ENCODE measurements around the gene PSG11.
"Not testable (repeated sequence)": the region's sequence is repeated elsewhere in the genome, so short reads cannot be mapped to it uniquely, and the experiment has no call there.

PSG11 gene

DNA sequence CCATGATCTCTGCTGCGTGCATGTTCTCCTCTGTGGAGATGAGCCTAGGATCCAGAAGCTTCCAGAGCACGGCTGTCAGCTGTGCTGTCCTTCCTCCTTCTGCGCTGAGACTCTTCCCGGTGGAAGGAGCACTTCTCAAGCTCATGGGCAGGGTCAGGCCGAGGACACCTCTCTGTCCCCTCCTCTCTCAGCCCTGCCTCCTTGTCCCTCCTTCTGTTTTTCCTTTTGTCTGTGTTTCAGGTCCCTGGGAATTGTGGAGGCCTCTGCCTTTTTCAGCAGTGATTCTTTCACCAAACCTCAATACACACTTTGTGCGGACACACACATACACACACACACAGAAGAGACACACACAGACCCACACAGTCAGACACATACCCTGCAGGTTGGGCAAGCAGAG is at the start of gene PSG11:
PSG11 (minus strand) TSS at position 101 of the 400 bp plus-strand sequence; CDS start at position 4, 97 bp downstream.
- not testable (repeated sequence) for DNase-seq

DNA sequence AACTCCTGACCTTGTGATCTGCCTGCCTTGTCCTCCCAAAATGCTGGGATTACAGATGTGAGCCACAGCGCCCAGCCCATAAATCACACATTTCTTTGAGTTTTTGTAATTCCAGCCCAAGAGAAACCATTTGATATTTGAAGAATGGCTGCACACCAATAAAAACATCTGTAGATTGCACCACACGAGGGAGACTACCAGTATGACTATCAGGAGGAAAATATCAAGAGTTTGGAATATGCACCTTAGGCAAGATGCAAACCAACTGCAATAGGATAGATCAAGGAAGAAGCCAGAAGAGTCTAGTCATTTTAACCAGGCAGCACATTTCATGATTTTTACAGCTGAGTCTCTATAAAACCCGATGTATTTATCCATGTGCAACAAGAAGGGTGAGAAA is 36.1 kb upstream of the PSG11 start:
- not testable (repeated sequence) for DNase-seq

DNA sequence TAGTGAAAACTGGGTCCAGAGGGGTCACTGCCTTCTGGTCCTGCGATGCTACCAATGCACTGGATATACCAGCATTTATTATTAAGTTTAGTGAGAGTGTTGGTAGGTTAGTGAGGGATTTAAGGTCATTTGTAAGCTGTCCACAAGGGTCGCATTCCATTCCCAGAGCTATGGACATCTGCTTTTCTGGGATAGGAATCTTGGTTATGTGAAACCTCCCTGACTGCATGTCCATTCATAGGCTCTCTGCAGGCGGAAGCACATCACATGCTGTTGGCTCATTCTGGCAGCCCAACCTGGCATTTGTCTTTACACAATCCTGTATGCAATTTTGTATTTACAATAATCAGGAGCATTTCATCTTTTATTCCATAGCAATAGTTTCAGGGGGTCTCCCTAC is 35.1 kb upstream of the PSG11 start:
- not testable (repeated sequence) for DNase-seq

DNA sequence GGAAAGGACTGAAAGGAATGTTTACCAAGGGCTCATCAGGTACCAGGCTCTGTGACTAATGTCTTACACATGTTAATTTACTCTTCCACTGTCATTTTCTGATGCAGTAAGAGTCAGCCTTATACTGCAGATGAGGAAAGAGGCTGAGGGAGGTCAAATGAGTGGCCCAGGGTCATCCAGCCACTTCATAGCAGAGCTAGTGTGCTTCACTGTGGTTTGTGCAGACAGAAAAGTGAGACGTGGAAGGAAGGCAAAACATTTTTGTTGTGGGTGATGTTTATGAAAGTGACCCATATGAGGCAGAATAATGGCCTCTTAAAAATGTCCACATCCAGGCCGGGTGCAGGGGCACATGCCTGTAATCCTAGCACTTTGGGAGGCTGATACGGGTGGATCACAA is 34.0 kb upstream of the PSG11 start:
- not testable (repeated sequence) for DNase-seq

DNA sequence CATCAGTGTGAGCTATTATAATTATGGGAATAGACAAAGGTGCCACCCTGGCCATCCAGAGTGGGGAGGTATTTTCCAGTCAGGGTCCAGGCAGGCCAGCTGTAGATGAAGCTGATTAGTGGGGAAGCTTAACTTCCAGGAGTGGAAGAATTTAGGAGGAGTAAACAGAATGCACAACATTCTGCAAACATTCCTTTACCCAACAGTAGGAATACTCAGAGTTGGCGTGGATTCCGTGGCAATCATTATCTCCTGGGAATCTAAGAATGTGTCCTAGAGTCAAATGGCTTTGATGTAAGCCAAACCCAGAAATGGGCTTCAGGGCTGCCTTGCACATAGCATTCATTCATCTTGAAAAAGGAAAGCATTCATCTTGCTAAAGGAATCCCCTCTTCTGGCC is 33.2 kb upstream of the PSG11 start:
- not testable (repeated sequence) for DNase-seq

DNA sequence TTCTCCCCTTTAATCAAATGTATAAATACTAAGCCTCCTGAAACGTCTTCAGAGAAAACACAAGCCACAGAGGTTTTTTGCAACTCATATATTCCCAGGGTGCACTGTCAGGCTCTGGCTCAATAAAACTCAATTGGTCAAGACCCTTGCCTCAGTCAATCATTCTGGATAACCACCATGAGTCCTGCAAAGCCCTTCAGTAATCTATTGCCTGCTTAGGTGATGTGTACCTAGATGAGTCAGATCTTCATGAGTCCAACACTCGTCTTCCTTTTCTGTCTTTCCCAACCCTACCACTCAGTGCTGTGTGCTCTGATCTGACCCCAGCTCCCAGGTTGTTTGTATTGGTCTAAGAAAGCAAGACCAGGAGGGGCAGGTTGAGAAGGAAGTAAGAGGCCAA is 32.2 kb upstream of the PSG11 start:
- DNase-seq, result not testable (repeated sequence)

DNA sequence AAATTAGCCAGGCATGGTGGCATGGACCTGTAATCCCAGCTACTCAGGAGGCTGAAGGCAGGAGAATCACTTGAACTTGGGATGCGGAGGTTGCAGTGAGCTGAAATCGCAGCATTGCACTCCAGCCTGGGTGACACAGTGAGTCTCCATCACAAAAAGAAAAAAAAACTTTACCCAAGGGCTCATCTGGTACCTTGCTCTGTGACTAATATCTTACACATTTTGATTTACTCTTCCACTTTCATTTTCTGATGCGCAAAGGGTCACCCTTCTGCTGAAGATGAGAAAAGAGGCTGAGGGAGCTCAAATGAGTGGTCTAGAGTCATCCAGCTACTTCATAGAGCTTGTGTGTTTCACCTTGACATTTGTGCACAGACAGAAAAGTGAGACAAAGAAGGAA is 21.7 kb upstream of the PSG11 start:
- not testable (repeated sequence) for DNase-seq

DNA sequence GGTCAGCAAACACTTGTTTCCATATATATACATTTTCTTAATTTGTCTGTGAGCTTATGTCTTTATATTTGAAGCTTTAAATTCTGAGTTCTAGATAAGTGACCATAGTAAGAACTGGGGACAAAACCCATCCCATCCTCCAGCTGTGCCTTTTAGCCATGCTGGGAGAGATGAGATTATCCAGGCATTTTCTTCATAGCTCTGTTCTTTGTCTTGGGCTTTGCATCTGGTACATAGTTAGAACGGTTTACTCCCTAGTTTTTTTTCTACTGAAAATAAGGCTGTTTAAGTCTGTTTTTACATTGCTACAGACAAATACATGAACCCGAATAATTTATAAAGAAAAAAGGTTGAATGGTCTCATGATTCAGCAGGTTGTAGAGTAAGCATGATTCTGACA is 20.3 kb upstream of the PSG11 start:
- not testable (repeated sequence) for DNase-seq

DNA sequence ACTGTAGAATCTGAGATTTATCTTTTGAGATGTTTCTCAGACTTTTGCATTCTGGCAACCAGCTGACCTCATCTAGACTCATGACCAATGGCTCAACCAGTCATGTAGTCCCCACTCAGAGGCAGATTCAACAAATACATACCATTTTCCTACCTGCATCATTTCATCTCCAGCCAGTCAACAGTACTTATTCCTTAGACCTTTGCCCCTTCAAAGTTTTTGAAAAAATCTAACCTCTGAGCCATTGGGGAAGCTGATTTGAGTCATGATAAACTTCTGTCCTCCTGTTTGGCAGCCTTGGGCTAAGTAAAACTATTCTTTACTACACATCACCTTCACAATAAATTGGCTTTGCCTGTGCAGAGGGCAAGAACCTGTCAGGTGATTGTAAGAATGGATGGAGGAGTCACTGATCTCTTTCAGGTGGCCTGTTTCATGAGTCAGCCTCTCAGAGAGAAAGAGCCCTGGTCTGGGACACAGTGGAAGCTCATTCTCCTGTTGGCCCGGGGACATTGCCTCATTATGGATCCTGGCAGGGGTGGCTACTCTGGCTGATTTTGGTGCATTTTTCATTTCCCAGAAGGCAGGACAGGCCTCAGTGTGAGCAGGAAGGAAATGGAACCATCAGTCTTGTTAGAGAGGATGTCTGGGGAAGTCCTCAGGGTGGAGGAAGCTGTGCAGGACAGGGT is 17.4 kb upstream of the PSG11 start:
- DNase-seq, result not testable (repeated sequence)

DNA sequence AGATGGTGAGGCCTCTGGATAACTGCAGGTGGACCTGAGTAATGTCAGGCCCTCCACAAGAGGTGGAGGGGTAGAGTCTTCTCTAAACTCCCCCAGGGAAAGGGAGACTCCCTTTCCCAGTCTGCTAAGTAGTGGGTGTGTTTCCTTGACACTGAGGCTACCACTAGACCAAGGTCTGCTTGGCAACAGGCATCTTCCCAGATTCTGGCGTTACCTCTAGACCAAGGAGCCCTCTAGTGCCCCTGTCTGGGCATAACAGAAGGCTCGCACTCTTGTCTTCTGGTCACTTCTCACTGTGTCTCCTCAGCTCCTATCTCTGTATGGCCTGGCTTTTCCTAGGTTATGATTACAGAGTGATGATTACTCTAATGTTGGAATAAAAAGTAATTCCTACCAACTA is 5.4 kb upstream of the PSG11 start:
- DNase-seq, result not testable (repeated sequence)

DNA sequence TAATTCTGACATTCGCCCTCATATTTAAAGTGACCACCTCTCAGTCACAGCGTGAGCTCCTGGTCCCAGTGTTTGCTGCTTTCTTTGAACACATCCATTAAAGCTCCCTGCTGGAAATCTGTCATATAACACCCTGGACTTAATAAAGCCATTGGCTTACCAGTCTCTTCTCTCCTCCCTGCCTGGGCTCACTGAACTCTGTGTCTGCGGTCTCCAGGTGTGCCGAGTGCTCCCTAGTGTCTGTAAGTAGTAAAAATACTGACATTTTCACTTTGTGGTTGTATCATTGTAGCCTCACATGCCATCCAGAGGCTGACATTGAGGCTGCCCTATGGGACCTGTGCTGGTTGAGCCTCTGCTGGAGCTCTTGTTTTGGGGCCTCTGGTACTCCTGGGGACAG is 2.6 kb upstream of the PSG11 start:
- DNase-seq, result no peak

DNA sequence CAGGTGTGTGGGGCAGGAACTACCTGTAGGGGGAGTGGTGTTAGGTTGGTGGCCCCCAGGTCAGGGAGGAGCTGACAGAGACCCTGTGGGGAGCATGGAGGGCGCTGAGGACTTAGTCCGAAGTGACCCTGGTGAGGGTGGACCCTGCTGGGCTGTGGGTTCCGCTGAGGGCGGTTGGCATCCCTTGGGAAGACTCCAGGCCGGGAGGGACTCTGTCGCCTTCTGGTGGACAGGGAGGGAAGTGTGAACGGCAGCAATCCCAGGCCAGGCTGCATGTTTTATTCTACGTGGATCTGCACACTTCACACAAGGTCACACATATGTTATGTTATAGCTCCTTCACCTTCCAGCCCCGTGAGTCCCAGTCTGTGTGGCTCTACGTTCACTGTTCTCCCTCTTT is 1.7 kb upstream of the PSG11 start:
- not testable (repeated sequence) for DNase-seq

DNA sequence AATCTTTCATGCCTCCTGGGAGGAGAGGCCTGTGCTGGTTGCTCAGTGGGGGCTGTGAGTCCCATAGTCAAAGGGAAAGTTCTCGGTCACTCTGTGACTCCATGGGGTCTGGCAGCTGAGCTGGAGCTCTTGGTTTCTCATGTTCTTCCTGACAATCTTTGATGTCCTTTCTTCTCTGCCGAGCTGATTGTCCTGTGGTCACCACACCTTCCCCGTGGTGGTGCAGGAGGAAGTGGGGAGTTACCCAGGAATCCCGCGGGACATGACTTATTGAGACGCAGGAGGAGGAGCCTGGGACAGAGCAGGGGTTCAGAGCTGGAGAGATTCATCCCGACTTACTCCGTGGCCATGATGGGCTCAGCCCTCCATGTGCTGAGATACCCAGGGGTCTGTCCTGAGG is 792 bp upstream of the PSG11 start:
- not testable (repeated sequence) for DNase-seq

DNA sequence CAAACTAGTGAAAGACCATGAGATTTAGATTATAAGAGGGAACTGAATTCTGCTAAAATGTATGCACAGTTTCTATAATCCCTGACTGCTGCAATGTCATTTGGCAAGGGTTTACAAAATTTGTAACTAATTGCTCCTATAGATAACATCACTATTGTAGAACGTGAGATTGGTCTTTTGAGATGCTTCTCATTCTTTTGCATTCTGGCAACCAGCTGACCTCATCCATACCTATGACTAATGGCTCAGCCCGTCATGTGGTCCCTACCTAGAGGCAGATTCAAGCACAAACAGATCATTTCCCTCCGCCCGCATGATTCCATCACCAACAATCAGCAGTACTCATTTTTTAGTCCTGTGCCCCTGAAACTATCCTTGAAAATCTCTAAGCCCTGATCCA is 4.2 kb downstream of the PSG11 start:
- not testable (repeated sequence) for DNase-seq

DNA sequence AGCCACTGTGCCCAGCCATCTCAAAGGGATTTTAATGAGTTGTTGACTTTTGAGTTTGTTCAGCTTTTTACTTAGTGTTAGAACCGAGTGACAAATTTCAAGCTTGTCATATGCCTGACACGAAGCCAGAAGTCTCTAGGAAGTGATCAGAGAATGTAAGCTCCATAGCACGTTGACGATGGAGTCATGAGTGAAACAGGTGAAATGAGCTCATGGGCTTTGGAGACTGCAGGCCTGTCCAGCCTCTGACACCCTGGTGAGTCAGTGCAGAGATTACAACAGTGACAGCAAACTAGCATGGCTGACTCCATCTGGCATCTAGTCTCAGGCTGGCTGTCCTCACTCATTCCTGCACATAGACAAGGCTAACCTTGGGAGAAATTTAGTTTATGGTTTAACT is 4.6 kb downstream of the PSG11 start:
- not testable (repeated sequence) for DNase-seq

DNA sequence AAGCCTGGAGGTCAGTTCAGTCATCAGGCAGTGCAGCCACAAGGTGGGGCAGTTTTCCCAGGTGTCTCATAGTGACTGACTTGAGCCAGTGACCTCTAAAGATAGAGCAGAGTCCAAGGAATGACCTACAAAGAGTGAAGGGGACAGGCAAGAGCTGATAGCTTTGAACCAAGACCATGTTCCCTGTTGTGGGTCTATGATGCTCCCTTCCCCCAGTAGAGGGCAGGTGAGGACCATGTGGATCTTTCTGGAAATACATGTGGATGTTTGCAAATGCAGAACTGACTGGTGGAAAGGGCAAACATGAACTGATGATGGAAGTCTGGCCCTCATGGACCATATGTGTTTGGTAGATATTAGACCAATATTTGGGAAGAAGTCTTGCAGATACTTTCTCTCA is 6.7 kb downstream of the PSG11 start:
- DNase-seq, result not testable (repeated sequence)

DNA sequence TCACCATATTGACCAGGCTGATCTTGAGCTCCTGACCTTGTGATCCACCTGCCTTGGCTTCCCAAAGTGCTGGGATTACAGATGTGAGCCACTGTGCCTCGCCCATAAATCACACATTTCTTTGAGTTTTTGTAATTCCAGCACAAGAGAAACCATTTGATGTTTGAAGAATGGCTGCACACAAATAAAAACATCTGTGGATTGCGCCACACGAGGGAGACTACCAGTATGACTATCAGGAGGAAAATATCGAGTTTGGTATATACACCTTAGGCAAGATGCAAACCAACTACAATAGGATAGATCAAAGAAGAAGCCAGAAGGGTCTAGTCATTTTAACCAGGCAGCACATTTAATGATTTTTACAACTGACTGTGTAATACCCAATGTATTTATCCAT is 20.4 kb downstream of the PSG11 start:
- DNase-seq, result not testable (repeated sequence)

DNA sequence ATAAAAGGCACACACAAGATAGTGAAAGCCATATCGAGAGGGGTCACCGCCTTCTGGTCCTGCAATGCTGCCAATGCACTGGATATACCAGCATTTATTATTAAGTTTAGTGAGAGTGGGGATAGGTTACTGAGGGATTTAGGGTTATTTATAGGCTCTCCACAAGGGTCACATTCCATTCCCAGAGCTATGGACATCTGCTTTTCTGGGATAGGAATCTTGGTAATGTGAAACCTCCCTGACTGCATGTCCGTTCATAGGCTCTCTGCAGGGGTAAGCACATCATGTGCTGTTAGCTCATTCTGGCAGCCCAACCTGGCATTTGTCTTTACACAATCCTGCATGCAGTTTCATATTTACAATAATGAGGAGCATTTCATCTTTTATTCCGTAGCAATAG is 21.4 kb downstream of the PSG11 start:
- DNase-seq, result not testable (repeated sequence)

DNA sequence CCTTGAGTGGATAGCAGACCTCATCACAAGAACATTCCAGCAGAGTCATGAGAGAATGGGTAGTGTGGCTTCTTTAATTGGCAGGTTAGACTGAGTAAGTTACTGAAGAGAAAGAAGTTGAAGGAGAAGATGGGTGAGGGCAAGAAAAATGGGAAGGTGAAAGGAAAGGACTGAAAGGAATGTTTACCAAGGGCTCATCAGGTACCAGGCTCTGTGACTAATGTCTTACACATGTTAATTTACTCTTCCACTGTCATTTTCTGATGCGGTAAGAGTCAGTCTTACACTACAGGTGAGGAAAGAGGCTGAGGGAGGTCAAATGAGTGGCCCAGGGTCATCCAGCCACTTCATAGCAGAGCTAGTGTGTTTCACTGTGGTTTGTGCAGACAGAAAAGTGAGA is 22.6 kb downstream of the PSG11 start:
- not testable (repeated sequence) for DNase-seq

DNA sequence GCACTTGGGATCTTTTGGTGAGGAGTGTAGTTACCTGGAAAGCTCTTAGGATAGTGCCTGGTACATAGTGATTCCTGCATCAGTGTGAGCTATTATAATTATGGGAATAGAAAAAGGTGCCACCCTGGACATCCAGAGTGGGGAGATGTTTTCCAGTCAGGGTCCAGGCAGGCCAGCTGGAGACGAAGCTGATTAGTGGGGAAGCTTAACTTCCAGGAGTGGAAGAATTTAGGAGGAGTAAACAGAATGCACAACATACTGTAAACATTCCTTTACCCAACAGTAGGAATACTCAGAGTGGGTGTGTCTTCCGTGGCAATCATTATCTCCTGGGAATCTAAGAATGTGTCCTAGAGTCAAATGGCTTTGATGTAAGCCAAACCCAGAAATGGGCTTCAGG is 23.3 kb downstream of the PSG11 start:
- DNase-seq, result not testable (repeated sequence)

DNA sequence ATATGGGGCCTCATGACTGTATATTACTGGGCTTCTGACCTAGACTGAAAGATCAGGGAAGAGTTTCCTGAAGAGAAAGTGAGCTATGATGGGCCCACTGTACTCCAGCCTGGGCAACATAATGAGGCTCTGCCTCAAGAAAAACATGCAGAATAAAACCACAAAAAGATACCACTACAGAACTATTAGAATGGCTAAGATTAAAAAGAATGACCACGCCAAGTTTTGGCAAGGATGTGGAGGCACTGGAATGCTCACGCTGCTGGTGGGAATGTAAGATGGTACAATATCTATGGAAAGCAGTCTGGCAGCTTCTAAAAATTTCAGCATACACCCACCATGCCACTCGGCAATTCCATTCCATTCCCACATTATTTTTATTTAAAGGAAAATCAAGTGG is 30.1 kb downstream of the PSG11 start:
- not testable (repeated sequence) for DNase-seq

DNA sequence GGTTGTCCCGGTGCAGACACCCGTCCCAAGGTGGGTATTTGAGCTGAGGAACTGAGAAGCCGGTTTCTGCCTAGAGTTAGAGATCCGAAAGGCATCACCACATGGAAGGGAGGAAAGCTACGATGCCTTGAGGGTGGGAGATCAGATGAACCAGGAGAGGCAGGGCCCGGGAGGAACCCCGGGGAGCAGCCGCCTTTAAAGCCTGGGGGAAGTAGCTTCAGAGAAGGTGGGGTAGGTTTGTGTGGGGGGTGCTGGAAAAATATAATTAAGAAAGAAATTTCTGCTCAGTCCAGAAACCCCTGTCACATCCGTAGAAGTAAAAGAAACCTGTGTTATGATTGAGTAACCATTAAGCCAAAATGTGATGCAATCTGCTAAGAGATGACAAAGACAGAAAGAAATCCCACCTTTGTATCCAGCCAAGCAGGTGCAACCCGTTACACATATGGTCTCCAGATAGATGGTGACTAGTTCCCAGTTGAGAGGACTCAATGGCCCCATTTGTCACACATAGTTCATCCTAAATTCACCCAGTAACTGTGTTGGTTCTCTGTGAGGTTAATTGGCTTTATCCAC is 34.2 kb downstream of the PSG11 start:
- not testable (repeated sequence) for DNase-seq

DNA sequence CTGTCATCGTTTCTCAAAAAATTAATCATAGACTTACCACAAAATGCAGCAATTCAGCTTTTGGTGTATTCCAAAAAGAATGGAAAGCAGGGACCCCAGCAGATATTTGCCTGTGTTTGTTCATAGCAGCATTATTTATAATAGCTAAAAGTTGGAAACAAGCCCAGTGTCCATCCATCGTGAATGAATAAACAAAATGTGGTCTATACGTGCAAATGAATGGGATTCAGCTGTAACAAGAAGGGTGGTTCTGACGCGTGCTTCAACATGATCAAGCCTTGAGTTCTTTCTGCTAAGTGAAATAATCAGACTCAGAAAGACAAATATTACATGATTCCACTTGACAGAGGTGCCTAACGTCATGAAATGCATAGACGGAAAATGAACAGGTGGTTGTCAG is 36.4 kb downstream of the PSG11 start:
- DNase-seq, result no peak

DNA sequence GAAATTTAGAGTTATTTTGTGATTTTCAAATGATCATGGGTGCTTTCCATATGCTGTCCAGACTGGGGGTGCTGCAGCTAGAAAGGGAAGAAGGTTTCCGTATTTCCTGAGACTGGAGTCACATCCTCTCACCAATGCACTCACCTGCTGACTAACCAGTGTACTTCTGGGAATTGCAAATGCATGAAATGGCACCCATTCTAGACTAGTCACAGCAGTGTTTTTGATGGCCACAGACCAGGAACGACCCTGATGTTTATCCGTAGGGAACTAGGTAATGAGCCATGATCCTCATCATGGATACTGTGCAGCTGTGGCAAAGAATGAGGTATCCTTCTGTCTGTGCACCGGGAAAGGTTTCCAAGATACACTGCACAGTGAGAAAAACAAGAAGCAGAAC is 37.1 kb downstream of the PSG11 start:
- DNase-seq, result not testable (repeated sequence)

DNA sequence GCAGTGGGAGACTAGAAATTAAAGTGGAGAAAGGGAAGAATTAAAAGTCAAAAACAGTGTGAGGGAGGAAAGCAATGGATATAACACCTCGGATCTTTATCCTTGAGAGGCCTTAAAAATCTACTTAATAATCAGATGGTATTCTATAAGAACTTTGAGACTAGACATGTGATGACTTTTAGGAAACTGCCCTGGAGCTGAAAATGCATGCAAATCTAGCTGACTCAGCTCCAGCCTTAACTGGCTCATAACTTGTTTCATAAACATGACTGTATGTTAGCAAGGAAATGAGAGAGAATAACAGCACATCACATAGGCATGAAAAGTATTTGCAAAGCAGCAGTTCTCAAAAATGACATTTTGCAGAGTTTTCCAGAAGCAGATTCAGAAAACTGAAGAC is 38.1 kb downstream of the PSG11 start:
- not testable (repeated sequence) for DNase-seq

Data from hippocampal formation (tissue), 2 donors.